Loucy (cell line): ENCODE data around the gene PLEKHA1.

Experiments
- H2AFZ ChIP-seq: fragments of 200-600 bp; sonication (generic); 2 replicates; pipeline ENCODE4 v1.6.0; 2016; ENCODE audit warnings: antibody characterized with exemption, mild to moderate bottlenecking, low read length, moderate library complexity
- H3F3A ChIP-seq: fragments of 200-600 bp; 2 replicates; pipeline ENCODE4 v1.6.0; 2016; ENCODE audit warnings: antibody characterized with exemption, low read depth, mild to moderate bottlenecking
- H3K27me3 ChIP-seq: fragments of 200-600 bp; sonication (generic); 2 replicates; pipeline ENCODE4 v1.6.1; 2014; ENCODE audit warnings: low read length, mild to moderate bottlenecking; ENCODE audit not compliant: insufficient read depth, poor library complexity, severe bottlenecking
- H3K36me3 ChIP-seq: fragments of 200-600 bp; sonication (generic); 2 replicates; pipeline ENCODE4 v1.6.1; 2016; ENCODE audit warnings: low read length; ENCODE audit not compliant: insufficient read depth
- H3K4me1 ChIP-seq: fragments of 200-600 bp; sonication (generic); 2 replicates; pipeline ENCODE4 v1.5.1; 2014; ENCODE audit warnings: low read length, mild to moderate bottlenecking; ENCODE audit not compliant: insufficient read depth, poor library complexity, severe bottlenecking
- H3K4me2 ChIP-seq: fragments of 200-600 bp; sonication (generic); 2 replicates; pipeline ENCODE4 v1.6.0; 2014; ENCODE audit warnings: antibody characterized with exemption, low read length, low read depth, mild to moderate bottlenecking; ENCODE audit not compliant: poor library complexity, severe bottlenecking
- H3K4me3 ChIP-seq: fragments of 200-600 bp; sonication (generic); 2 replicates; pipeline ENCODE4 v1.5.1; 2014; ENCODE audit warnings: low read length, mild to moderate bottlenecking, mixed read lengths; ENCODE audit not compliant: poor library complexity, severe bottlenecking
- H3K79me2 ChIP-seq: fragments of 200-600 bp; sonication (generic); 2 replicates; pipeline ENCODE4 v1.6.1; 2014; ENCODE audit warnings: low read length; ENCODE audit not compliant: insufficient read depth
- H3K9ac ChIP-seq: fragments of 200-600 bp; sonication (generic); 2 replicates; pipeline ENCODE4 v1.6.0; 2014; ENCODE audit warnings: mild to moderate bottlenecking, low read depth, low read length, moderate library complexity; ENCODE audit not compliant: poor library complexity, severe bottlenecking
- H3K9me2 ChIP-seq: fragments of 200-600 bp; sonication (generic); replicated peaks from 2 replicates; pipeline ENCODE4 v1.6.1; 2016; ENCODE audit warnings: low read depth, low read length, mixed read lengths
- H3K9me3 ChIP-seq: fragments of 200-600 bp; sonication (generic); 2 replicates; pipeline ENCODE4 v1.6.1; 2014; ENCODE audit warnings: mild to moderate bottlenecking, antibody characterized with exemption, low read length, low read depth; ENCODE audit not compliant: insufficient read depth
- H4K20me1 ChIP-seq: fragments of 200-600 bp; sonication (generic); 2 replicates; pipeline ENCODE4 v1.6.0; 2014; ENCODE audit warnings: antibody characterized with exemption, low read length, mild to moderate bottlenecking; ENCODE audit not compliant: insufficient read depth, poor library complexity, severe bottlenecking
- EZH2phosphoT487 ChIP-seq: fragments of 200-600 bp; IDR thresholded peaks from 2 replicates; pipeline ENCODE4 v1.6.1; 2018; ENCODE audit warnings: antibody characterized with exemption, mild to moderate bottlenecking, moderate library complexity, borderline replicate concordance
- TF ChIP-seq, protein P1 (sequence below): fragments of 200-600 bp; sonication (generic); conservative IDR thresholded peaks from 2 replicates; pipeline ENCODE4 v1.5.1; 2014; ENCODE audit warnings: mild to moderate bottlenecking, antibody characterized with exemption, low read length

Gene PLEKHA1

DNA sequence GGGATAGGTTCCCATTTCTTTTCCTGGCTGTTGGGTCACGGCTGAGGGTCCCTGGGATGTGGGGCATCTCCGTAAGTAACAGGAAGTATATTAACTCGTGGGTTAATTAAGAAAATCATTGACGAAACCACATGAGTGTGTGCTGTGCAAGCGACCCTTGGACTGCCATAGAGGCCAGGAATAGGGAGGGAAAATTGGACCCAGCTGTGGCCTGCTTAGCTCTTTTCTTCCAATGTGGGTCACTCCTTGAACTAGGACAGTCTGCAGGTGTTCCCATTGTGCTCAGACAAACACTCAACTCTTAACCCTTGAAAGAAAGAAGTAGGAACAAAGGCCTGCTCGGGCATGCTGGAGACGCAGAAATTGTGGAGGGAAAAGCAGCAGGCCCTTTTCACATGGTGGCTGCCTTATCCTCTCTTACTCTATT, 25.6 kb upstream of the PLEKHA1 start:
- Histone ChIP-seq H2AFZ (no peak overlapping the region), H3K79me2 (no peaks in the 10 kb centered on the region), H3K4me2 (no peak overlapping the region), H4K20me1 (no peaks in the 10 kb centered on the region), H3K9me2 (no peaks in the 10 kb centered on the region), H3F3A (no peaks in the 10 kb centered on the region), H3K4me1 (no peaks in the 10 kb centered on the region), H3K9me3 (no peaks in the 10 kb centered on the region), H3K4me3 (no peak overlapping the region), H3K9ac (no peak overlapping the region), H3K36me3 (no peaks in the 10 kb centered on the region), H3K27me3 (no peaks in the 10 kb centered on the region)
- TF ChIP-seq EZH2phosphoT487 = no peak
- TF ChIP-seq, protein P1, sequence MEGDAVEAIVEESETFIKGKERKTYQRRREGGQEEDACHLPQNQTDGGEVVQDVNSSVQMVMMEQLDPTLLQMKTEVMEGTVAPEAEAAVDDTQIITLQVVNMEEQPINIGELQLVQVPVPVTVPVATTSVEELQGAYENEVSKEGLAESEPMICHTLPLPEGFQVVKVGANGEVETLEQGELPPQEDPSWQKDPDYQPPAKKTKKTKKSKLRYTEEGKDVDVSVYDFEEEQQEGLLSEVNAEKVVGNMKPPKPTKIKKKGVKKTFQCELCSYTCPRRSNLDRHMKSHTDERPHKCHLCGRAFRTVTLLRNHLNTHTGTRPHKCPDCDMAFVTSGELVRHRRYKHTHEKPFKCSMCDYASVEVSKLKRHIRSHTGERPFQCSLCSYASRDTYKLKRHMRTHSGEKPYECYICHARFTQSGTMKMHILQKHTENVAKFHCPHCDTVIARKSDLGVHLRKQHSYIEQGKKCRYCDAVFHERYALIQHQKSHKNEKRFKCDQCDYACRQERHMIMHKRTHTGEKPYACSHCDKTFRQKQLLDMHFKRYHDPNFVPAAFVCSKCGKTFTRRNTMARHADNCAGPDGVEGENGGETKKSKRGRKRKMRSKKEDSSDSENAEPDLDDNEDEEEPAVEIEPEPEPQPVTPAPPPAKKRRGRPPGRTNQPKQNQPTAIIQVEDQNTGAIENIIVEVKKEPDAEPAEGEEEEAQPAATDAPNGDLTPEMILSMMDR = no peak

DNA sequence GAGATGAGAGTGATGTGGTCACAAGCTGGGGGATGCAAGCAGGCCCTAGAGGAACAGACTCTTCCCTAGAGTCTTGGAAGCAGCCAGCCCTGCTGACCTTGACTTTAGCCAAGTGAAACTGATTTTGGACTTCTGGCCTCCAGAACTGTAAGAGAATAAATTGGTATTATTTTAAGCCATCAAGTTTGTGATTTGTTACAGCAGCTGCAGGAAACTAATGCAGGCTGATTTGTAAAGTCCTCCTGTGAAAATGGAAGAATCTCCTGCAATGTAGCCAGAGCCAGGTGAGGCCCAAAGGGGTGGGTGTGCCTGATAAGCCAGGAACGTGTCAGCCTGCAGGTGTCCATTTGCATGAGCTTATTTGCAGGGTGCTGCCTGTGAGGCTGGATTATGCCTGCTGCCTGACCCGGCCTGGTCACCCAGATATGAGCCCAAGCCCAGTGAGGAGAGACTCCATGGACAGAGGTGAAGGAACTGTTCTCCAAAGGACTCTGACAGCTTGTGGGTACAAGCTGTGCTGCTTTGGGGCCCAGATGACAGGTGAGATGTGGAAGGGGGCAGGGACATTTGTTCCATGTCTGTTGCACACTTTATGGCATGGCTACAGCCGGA, 24.6 kb upstream of the PLEKHA1 start:
- TF ChIP-seq, protein P1 = no peak
- TF ChIP-seq EZH2phosphoT487 = no peak
- Histone ChIP-seq H3K9ac (no peak overlapping the region), H3K36me3 (no peaks in the 10 kb centered on the region), H4K20me1 (no peaks in the 10 kb centered on the region), H3K9me3 (no peaks in the 10 kb centered on the region), H3K4me1 (no peaks in the 10 kb centered on the region), H3F3A (no peaks in the 10 kb centered on the region), H2AFZ (no peak overlapping the region), H3K4me3 (no peak overlapping the region), H3K27me3 (no peaks in the 10 kb centered on the region), H3K4me2 (no peak overlapping the region), H3K79me2 (no peaks in the 10 kb centered on the region), H3K9me2 (no peaks in the 10 kb centered on the region)

DNA sequence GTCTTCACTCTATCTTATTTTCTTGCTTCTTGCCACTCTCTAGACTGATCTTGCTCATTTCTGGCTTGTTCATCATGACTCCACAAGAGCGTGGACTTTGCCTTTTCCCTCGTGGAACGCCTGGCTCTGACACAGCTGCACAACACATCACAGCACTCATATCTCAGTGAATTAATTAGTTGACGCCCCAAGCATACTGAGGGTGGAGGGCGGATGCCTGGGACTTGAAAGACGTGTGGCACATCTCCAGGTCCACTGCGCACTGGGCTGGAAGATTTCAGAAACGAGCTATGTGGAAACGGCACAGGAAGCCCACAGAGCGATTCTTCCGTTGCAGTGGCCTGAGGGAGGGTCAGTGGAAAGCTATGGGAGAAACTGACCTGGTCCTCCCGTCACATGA, 23.6 kb upstream of the PLEKHA1 start:
- H3K9me2 ChIP-seq = no peaks in the 10 kb centered on the region
- H3K79me2 ChIP-seq = no peaks in the 10 kb centered on the region
- H3K27me3 ChIP-seq = no peaks in the 10 kb centered on the region
- no peaks in the 10 kb centered on the region for H3K9me3 ChIP-seq
- H3K4me1 ChIP-seq = no peaks in the 10 kb centered on the region
- no peaks in the 10 kb centered on the region for H3F3A ChIP-seq
- H4K20me1 ChIP-seq = no peaks in the 10 kb centered on the region
- H3K4me3 ChIP-seq = no peak overlapping the region
- no peaks in the 10 kb centered on the region for H3K36me3 ChIP-seq
- no peak overlapping the region for H3K9ac ChIP-seq
- no peak overlapping the region for H3K4me2 ChIP-seq
- TF ChIP-seq EZH2phosphoT487 = no peak
- TF ChIP-seq, protein P1 = no peak
- H2AFZ ChIP-seq = no peak overlapping the region
